GM21381 (cell line): ENCODE results near the gene TMEM258.

ENCODE experiments used
- ATAC-seq: cut with Tn5 transposase; IDR thresholded peaks from one replicate; pipeline ENCODE4 v1.9.1; 2021; ENCODE audit warnings: mild to moderate bottlenecking, moderate library complexity; ENCODE audit not compliant: unreplicated experiment

Gene TMEM258

GRCh38 chr11:61762223-61762615 lies 30.2 kb downstream of the TMEM258 start:
- no peak for ATAC-seq

GRCh38 chr11:61761440-61762222 lies 30.8 kb downstream of the TMEM258 start:
- no peak for ATAC-seq

- ATAC-seq: no peak
These were observed 31.5 kb downstream of the TMEM258 start for GRCh38 chr11:61760946-61761345.

- no peak for ATAC-seq
These were observed 35.1 kb downstream of the TMEM258 start for GRCh38 chr11:61757213-61757862.

GRCh38 chr11:61756452-61757212 lies 35.8 kb downstream of the TMEM258 start:
- no peak for ATAC-seq

- no peak for ATAC-seq
These were observed 36.3 kb downstream of the TMEM258 start for GRCh38 chr11:61756147-61756451.

- no peak for ATAC-seq
These were observed 37.6 kb downstream of the TMEM258 start for GRCh38 chr11:61754534-61755482.

- ATAC-seq: no peak
These were observed 38.7 kb downstream of the TMEM258 start for GRCh38 chr11:61753672-61754071.

- no peak for ATAC-seq
These were observed 39.4 kb downstream of the TMEM258 start for GRCh38 chr11:61752925-61753521.

GRCh38 chr11:61752117-61752924 lies 40.1 kb downstream of the TMEM258 start, which contains the start of gene MYRF:
Gene MYRF, plus strand, starts transcription at chr11:61752636. Its CDS starts 109 bp downstream, at chr11:61752745.
- no peak for ATAC-seq

- no peak for ATAC-seq
These were observed 41.0 kb downstream of the TMEM258 start for GRCh38 chr11:61751384-61751783.

GRCh38 chr11:61750631-61751273 lies 41.6 kb downstream of the TMEM258 start:
- ATAC-seq: no peak

- no peak for ATAC-seq
These were observed 42.7 kb downstream of the TMEM258 start for GRCh38 chr11:61749591-61750217.

- no peak for ATAC-seq
These were observed 44.5 kb downstream of the TMEM258 start for GRCh38 chr11:61747967-61748285.

- no peak for ATAC-seq
These were observed 45.0 kb downstream of the TMEM258 start for GRCh38 chr11:61747192-61747966.

GRCh38 chr11:61746442-61747191 lies 45.8 kb downstream of the TMEM258 start:
- no peak for ATAC-seq

GRCh38 chr11:61745781-61746441 lies 46.5 kb downstream of the TMEM258 start:
- ATAC-seq: no peak
